AG09309 (cell line): Measurements from ENCODE around the gene A2M.

Experiments
- DNase-seq: peaks from one replicate; pipeline ENCODE4 v3.0.0-alpha.2; 2010; ENCODE audit warnings: low read depth
- H3K4me3 ChIP-seq: 2 replicates; pipeline ENCODE4 v1.5.1; 2011; ENCODE audit warnings: mild to moderate bottlenecking, low read depth, low read length, moderate library complexity; ENCODE audit not compliant: control insufficient read depth
- TF ChIP-seq, protein P1 (sequence below): IDR thresholded peaks from 2 replicates; pipeline ENCODE4 v1.5.1; 2011; ENCODE audit warnings: mild to moderate bottlenecking, low read depth, low read length, inconsistent platforms; ENCODE audit not compliant: insufficient read depth, control insufficient read depth; ENCODE audit errors: missing control alignments

The A2M gene

DNA sequence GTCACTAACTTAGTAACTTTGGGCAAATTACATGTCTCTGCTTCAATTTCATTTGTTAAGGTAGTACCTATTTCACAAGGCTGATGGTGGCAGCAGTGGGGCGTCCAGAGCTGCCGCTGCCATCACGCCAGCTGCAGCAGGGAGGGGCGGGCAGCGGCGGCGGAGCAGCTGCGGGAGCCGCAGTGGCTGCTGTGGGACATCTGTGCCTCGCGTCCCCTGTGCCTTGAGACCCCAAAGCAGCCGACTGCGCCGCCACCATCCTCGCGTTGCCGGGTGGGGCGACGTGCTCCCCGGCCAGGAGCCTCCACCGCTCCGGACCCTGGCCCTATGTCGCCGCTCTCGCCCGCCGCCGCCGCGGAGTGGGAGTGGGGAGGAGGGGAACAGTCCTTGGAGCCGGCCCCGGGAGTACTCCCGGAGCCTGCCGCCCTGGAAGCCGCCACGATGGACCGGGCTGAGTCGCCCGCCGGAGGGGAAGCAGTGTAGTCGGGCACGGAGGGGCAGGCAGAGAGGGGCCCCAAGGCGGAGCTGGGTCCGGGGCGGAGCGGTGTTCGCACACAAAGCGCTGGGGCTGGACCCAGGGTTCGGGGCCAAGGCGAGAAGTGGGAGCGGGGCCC, 51.4 kb downstream of the A2M start:
- peak; percentile 5 for DNase-seq
- H3K4me3 ChIP-seq: peak overlapping the region; percentile 71
- TF ChIP-seq, protein P1, sequence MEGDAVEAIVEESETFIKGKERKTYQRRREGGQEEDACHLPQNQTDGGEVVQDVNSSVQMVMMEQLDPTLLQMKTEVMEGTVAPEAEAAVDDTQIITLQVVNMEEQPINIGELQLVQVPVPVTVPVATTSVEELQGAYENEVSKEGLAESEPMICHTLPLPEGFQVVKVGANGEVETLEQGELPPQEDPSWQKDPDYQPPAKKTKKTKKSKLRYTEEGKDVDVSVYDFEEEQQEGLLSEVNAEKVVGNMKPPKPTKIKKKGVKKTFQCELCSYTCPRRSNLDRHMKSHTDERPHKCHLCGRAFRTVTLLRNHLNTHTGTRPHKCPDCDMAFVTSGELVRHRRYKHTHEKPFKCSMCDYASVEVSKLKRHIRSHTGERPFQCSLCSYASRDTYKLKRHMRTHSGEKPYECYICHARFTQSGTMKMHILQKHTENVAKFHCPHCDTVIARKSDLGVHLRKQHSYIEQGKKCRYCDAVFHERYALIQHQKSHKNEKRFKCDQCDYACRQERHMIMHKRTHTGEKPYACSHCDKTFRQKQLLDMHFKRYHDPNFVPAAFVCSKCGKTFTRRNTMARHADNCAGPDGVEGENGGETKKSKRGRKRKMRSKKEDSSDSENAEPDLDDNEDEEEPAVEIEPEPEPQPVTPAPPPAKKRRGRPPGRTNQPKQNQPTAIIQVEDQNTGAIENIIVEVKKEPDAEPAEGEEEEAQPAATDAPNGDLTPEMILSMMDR: peak; percentile 33

DNA sequence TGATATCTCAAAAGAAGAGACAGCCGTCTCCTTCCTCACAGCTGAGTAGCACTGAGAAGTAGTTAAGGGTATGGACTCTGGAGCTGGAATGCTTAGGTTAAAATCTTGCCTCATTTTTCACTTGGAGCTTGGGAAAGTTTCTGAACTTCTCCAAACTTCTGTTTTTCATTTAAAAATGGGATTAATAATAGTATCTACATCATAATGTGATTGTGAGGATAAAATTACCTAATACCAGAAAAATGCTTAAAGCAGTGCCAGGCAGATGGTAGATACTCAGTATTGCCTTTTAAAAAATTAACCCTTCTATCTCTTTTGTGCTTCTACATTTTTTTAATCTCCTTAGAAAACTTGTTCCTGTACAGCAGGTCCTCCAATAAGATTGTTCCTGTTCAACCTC, 63.1 kb downstream of the A2M start:
- no peak for DNase-seq
- TF ChIP-seq, protein P1: no peak
- H3K4me3 ChIP-seq: no peak overlapping the region

DNA sequence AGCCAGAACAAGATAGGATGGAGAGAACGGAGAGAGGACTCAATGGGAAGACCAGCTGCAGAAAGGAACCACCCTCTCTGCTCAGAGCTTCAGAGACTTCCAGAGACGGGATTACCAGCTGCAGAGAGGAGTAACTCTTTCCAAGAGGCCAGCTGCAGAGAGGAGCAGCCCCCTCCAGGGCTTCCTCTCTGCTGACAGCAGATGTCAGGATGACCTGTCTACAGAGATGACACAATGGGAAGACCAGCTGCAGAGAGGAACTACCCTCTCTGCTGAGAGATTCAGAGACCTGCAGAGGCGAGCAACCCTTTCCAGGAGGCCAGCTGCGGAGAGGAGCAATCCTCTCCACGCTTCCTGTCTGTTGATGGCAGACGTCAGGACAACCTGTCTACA, 64.6 kb downstream of the A2M start:
- no peak for DNase-seq
- no peak overlapping the region for H3K4me3 ChIP-seq
- TF ChIP-seq, protein P1: no peak

DNA sequence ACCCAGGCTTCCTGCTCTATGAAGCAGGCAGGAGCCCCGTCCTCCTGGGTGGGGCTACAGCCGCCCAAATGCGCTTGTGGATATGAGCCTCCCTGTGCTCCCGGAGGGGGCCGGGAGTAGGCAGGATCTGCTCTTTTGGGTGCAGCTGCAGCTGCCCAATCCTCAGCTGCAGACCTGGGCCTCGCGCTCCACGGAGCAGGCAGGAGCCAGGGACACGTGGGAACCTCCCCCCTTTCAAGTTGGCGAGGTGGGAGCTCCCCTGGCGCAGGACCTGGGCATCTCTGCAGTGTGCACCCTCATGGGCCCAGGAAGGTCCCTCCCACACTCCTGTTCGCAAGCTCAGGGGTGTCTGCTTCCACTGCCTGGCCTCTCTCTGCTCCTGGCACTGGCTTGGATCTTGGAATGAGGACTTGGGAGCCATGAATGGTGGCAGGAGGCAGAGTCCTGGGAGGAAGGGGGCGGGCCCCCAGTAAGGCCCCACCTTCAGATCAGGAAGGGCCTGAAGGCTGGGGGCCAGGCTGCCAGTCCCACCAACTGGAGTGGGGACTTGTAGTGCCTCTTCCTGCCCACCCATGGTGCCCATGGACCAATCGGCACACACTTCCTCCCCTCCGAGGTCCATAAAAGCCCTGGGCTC, 65.1 kb downstream of the A2M start:
- TF ChIP-seq, protein P1: no peak
- DNase-seq: no peak
- no peak overlapping the region for H3K4me3 ChIP-seq

DNA sequence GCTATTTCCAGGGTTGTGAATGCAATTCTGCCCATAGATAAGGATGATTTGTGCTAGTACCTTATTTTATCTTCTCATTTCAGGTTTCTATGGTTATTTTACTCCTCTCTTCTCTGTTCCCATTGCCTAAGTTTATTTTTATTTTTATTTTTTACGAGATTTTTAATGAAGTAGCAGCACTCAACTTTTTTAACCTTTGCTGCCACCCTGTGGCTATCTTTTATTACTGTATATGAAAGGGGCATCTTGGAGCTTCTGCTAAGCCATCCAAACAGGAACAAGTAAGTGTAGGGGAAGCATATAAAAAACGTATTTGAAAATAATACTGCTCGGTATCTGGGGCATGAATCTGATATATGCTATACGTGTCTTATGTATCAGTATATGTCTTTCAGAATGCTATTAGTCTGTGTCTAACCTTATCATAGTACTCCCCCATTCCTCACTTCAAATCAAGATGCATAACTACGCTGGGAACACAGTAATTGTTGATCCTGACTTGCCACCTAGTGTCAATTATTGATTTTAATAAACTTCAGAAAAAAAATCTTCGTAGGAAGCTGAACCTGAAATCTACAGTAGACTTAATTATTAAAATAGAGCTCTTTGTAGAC, 66.1 kb downstream of the A2M start:
- no peak overlapping the region for H3K4me3 ChIP-seq
- peak; percentile 18 for DNase-seq
- TF ChIP-seq, protein P1: peak; percentile 52

DNA sequence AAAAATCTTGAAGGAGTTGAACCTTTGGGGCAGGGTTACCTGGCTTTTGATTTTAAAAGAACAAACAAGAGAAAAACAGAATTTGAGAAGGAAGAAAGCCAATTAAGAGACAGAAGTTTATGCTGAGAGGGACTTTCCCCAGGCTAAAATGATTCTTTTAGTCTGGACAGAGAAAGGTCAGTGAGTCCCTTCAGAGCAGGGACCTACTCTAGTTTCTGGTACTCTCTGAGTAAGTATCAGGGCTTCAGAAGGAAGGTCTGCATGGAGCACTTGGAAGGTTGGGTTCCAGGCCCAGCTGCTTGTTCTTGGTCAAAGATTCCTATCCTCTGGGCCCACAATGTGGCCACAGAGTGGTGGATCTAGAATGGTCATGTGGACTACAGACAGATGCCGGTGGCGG, 66.8 kb downstream of the A2M start:
- no peak overlapping the region for H3K4me3 ChIP-seq
- no peak for DNase-seq
- TF ChIP-seq, protein P1: no peak
